Activated CD4-positive, alpha-beta T cell treated with anti-CD3 and anti-CD28 coated beads for 36 hours (primary cell): ENCODE data around the gene ACHE. TPM values are rescaled to one million over a fixed set of nuclear protein-coding genes. Genes with fewer than 3 reads are reported as not detected.

Experiments used
- microRNA-seq: library from miRNA; unstranded; fragments of <30 nt; microRNA quantifications from one replicate; pipeline ENCODE4 v1.2.0, GENCODE V29; 2021; ENCODE audit warnings: borderline replicate concordance
- total RNA-seq, 2 experiments: library from RNA; stranded (reverse); gene quantifications; one replicate each; pipeline ENCODE4 v1.2.3, GENCODE V29; 2021

ACHE gene
- total RNA-seq, 2 experiments from 2014 or later: 0.09 TPM; not detected in 1

Small RNA genes lying within 50 kb of the gene (microRNA-seq; reads per million reads assigned to microRNA genes)
- not detected for gene MIR6875

Other genes starting within 250 kb of the ACHE start
- gene ACTL6B, start 239.4 kb downstream of the ACHE start, total RNA-seq: not detected
- 100 to 1,000 TPM; 172 to 200 TPM for gene GNB2, start 222.1 kb downstream of the ACHE start, total RNA-seq
- 10 to 100 TPM; 40.3 to 40.9 TPM for gene GIGYF1, start 201.6 kb downstream of the ACHE start, total RNA-seq
- 10 to 100 TPM; 46.1 to 59.4 TPM for gene POP7, start 189.8 kb downstream of the ACHE start, total RNA-seq
- gene EPO, start 175.4 kb downstream of the ACHE start, total RNA-seq: not detected
- gene ZAN, start 162.3 kb downstream of the ACHE start, total RNA-seq: not detected
- 1 to 10 TPM; 4.1 to 5.9 TPM for gene EPHB4, start 68.4 kb downstream of the ACHE start, total RNA-seq
- 10 to 100 TPM; 13.6 to 15.6 TPM for gene SLC12A9, start 43.2 kb downstream of the ACHE start, total RNA-seq
- 10 to 100 TPM; 22.2 to 31.1 TPM for gene TRIP6, start 28.5 kb downstream of the ACHE start, total RNA-seq
- gene SRRT, start 20.8 kb downstream of the ACHE start, total RNA-seq: 100 to 1,000 TPM; 253 to 260 TPM
- 1 to 10 TPM; 1.5 to 1.7 TPM for gene UFSP1, start 6.2 kb downstream of the ACHE start, total RNA-seq
- not detected for gene MUC3A, start 53.6 kb upstream of the ACHE start, total RNA-seq
- gene MUC12, start 73.7 kb upstream of the ACHE start, total RNA-seq: under 1 TPM in 1 of 2 experiments, not detected in 1; 0.34 TPM
- not detected for gene MUC17, start 124.2 kb upstream of the ACHE start, total RNA-seq
- 10 to 100 TPM; 35.3 to 40.8 TPM for gene TRIM56, start 189.6 kb upstream of the ACHE start, total RNA-seq
- gene SERPINE1, start 231.2 kb upstream of the ACHE start, total RNA-seq: under 1 TPM; 0.05 to 0.07 TPM